Kasumi-1 (cell line): Measurements from ENCODE around the gene ZNF326.
"Not testable (repeated sequence)": the region's sequence is repeated elsewhere in the genome, so short reads cannot be mapped to it uniquely, and the experiment has no call there.

Source experiments
- DNase-seq, 2 experiments: peaks; one replicate each; lab custom pipeline; 2025; lab: John Stamatoyannopoulos, UW

ZNF326 gene

DNA sequence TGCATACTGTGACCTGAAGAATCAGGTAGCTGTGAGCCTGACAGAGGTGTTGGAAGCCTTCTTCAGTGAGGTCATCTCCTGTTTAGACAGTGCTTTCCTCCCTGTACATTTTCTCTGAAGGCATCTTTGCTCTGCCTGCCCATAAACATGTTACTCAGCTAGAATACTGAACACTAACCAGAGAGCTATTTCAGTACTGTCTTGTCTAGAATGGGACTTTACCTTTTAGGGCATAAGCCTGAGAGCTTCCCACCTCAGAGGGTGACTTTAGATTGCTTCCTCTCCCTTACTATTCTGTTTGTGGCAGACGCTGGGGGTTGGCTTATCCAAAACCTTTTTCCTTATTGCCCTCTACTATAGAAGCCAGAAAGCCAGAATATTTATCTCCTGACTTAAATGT lies 23.3 kb upstream of the ZNF326 start:
- no peak for DNase-seq

GRCh38 chr1:89972024-89972423 lies 22.9 kb upstream of the ZNF326 start:
- no peak for DNase-seq

- no peak for DNase-seq
Observed at GRCh38 chr1:89973471-89974127, 21.3 kb upstream of the ZNF326 start.

GRCh38 chr1:89974256-89974655 lies 20.7 kb upstream of the ZNF326 start:
- no peak for DNase-seq

- DNase-seq, result no peak
Observed at GRCh38 chr1:89974696-89975470, 20.0 kb upstream of the ZNF326 start.

DNA sequence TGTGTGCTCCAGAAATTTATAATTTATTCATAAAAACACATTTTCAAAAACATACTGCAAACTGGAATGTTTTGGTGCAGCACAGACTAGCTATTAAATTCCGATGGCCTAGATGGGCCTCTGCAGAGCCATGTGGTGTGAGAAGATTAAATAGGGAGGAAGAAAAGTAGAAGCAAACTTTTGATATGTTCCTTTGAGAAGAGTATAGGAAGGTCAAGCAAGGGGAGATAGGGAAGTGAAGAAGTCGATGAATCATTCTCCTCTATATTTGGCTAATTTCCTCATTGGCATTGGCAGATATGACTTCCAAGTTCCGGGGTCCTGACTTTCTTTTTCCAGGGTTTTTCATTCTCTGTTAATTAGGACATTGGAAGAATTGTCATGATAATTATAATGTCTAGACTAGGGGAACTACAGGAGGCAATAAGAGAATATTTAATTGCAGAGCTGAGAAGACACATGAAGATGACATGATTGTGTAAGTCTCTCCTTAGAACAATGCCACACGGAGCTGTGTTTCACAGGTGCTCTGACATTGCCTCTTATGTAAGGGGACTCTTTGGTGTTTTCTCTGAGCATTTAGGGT lies 19.3 kb upstream of the ZNF326 start:
- DNase-seq, result peak; percentile 22 to 42

- no peak for DNase-seq
Observed at GRCh38 chr1:89978755-89979154, 16.2 kb upstream of the ZNF326 start.

GRCh38 chr1:89980605-89981004 lies 14.3 kb upstream of the ZNF326 start:
- DNase-seq, result no peak

- not testable (repeated sequence) for DNase-seq
Observed at GRCh38 chr1:89982846-89983245, 12.1 kb upstream of the ZNF326 start.

DNA sequence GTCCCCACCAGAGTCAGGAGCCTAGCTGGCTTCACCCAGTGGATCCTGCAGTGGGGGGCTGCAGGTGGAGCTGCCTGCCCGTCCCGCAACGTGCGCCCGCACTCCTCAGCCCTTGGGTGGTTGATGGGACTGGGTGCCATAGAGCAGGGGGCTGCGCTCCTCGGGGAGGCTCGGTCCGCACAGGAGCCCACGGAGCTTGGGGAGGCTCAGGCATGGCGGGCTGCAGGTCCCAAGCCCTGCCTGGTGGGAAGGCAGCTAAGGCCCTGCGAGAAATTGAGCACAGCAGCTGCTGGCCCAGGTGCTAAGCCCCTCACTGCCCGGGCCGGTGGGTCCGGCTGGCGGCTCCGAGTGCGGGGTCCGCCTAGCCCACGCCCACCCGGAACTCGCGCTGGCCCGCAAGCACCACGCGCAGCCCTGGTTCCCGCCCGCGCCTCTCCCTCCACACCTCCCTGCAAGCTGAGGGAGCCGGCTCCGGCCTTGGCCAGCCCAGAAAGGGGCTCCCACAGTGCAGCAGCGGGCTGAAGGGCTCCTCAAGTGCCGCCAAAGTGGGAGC lies 10.3 kb upstream of the ZNF326 start:
- DNase-seq, result not testable (repeated sequence)

DNA sequence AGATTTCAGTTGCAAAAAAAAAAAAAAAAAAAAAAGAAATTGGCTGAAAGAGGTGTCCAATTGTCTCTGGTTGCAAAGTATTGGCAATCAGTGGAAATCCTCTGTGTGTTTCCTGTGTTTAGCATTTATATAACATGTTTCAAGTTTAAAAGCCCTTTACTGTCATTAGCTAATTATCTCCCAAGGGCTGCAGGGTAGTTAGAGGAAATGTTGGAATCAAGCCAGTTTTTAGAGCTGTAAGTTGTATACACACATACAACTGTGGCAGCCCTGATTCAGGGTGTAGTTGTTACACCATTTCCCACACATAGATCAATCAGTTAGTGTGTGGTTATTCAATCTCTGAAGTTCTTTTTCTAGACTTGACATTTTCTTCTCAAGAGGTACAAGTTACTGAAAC lies 8.9 kb upstream of the ZNF326 start:
- DNase-seq, result no peak

DNA sequence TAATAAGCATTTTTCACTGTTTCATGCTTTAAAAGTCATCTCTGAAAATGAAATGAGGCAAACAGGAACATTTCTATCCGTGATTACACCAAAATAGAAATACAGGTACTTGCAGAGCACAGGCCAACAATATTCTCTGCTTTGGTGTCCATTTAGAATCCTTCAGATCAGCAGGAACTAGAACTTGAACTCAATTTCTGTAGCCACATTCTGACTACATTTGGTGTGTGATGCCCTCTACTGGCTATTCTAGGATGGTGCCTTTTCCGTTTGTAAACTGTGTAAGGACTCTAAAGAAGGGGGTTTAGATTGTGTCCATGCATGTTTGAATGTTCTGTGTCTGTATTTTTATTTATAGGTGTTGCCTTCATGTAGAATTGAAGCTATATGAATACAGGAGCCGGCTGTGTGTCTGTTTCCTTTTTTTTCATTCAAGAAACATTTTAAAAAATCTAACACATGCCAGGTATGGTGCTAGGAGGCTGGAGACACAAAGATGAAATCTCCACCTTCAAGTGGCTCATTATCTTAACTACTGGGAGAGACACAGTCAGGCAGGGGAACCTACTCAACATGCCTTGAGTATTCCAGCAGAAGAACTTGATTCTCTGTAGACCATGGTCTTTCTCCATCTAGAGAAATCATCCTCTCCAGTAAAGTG lies 7.6 kb upstream of the ZNF326 start:
- peak; percentile 89 to 92 for DNase-seq

DNA sequence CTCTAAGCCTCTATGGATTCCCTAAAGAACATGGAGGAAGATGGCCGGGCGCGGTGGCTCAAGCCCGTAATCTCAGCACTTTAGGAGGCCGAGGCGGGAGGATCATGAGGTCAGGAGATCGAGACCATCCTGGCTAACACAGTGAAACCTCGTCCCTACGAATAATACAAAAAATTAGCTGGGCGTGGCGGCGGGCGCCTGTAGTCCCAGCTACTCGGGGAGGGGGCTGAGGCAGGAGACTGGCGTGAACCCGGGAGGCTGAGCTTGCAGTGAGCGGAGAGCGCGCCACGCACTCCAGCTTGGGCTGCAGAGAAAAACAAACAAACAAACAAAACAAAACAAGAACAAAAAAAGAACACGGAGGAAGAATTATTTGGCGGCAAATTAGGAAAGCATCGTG lies 5.8 kb upstream of the ZNF326 start:
- no peak for DNase-seq

DNA sequence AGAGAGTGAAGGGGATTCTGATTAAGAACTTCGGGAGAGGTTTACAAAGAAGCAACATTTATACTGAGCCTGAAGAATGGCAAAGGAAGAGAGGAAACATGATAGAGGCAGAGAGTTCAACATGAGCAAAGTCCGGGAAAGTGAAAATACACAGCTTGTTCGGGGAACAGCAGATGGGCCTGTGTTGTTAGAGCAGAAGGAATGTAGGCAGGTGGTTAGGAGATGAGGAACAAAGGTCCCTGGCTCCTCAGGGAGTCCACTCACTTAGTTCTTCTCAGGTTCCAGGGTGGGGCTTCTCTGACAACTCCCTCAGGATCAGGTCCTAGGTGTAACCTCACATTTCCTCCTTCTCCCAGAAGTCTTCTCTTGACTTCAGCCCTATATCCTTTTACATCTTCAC lies 5.1 kb upstream of the ZNF326 start:
- no peak for DNase-seq

GRCh38 chr1:89990976-89991831 lies 3.7 kb upstream of the ZNF326 start:
- no peak for DNase-seq

DNA sequence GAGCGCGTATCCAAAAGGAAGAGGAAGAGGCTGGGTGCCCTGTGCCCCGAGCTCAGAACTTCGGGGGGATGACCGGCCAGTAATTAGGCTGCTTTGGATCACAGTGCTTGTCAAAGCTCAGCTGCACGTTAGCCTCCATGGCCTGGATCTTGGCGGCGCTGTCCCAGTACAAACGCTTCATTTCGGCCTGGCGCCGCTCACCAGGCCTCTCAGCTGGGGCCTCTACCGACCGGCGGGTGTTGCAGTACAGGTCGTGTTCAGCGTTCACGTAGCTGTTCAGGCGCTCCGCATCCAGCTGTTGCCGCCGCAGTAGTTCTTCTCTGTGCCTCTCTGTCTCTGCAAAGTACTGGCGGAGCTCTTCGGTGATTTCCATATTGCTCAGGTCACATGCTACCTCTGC lies 1.4 kb upstream of the ZNF326 start:
- no peak for DNase-seq

- no peak for DNase-seq
Observed at GRCh38 chr1:89994231-89994804, 592 bp upstream of the ZNF326 start.

- peak; percentile 48 to 58 for DNase-seq
Observed at GRCh38 chr1:89995598-89996449, 914 bp downstream of the ZNF326 start.

DNA sequence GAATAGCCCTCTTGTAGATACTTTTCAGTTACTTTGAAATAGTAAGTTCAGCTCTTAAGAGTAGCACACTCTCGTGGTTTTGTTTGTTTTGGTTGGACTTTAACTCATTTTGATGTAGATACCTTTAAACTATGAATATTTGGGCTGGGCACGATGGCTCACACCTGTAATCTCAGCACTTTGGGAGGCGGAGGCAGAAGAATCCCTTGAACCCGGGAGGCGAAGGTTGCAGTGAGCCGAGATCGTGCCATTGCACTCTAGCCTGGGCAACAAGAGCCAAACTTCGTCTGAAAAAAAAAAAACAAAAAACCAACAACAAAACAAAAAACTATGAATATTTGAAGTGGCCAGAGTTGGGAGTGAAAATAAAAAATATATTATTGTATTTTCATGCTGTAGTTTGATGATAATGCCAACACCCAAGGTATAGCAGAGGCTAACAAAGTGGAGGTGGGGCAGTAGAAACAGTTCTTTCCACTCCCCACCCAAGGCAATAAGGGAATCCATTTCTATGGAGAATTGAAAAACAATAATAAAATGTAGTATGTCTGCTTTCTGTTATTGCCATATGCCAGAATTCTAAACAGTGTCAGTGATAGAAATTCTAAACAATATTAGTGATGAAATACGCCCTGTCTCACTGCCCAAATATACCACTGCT lies 1.7 kb downstream of the ZNF326 start:
- no peak for DNase-seq

GRCh38 chr1:89997152-89997551 lies 2.2 kb downstream of the ZNF326 start:
- not testable (repeated sequence) for DNase-seq
